ENCODE measurements around the gene YRDC.
A peak's percentile ranks its signal among the peaks of the same experiment; 100 is the strongest.
"Not testable (repeated sequence)": the region's sequence is repeated elsewhere in the genome, so short reads cannot be mapped to it uniquely, and the experiment has no call there.

Gene YRDC

DNA sequence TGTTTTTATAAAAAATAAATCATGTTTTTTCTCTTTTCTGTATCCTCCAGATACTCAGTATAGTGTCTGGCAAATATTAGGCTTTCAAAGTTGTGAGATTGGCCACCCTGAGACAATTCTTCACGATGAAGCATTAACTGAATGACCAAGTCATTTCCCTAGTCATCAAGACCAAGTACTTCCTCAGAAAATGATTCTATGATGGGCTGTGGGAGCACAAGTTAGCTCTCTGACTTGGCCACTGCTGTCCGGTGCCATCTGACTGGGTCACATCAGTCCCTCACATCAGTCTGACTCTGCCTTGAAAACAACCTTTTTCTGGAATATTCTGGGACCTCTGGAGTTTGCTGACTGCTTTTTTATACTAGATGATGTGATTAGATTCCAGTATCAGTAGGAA is 13.5 kb upstream of the YRDC start:
- DNase-seq, result no peak

DNA sequence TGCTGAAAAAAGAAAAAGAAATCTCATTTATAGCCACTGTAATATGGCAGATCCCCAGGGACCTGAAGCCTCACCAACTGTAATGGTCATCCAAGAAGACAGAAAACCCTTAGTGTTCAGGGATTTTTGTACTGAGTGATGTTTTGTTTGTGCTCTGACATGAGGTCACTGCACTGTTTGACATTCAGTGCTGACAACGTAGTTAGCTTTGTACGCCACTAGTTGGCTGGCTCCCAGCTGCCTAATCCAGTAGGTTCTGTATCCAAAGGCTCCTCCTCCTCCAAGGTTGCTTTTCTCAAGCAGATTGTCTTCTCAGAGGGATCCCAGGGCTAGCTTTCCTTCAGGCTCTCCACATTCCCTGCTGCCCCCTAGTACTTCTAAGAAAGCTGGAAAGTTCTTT is 9.5 kb upstream of the YRDC start:
- no peak for DNase-seq

GRCh38 chr1:37814252-37814651 is 6.2 kb upstream of the YRDC start:
- DNase-seq, result no peak

DNA sequence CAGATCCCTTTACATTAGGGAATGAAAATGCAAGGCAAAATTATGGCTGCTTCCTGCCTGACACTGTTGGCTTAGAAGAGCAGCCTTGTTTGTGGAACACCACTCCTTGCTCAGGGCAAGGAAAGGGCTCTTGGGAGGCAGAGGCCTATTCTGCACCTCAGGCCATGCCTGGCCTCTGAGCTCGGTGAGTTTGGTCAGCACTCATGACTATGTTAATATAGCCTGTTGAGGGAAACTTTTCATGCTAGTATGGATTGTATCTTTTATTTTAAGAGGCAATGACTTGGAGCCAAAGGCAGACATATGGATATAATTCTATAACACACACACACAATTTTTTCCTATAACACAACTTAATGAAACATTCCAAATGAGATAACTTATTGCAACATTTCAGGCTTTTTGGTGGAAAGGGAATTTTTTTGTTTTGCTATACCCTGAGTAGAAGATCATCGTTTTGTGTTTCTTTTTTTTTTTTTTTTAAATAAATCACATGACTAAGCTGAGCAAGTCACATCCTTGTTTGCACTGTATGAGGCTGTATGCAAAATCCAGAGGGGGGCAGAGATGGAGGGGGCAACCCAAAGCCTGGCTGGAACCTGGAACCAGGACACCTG is 5.6 kb upstream of the YRDC start:
- no peak for DNase-seq

DNA sequence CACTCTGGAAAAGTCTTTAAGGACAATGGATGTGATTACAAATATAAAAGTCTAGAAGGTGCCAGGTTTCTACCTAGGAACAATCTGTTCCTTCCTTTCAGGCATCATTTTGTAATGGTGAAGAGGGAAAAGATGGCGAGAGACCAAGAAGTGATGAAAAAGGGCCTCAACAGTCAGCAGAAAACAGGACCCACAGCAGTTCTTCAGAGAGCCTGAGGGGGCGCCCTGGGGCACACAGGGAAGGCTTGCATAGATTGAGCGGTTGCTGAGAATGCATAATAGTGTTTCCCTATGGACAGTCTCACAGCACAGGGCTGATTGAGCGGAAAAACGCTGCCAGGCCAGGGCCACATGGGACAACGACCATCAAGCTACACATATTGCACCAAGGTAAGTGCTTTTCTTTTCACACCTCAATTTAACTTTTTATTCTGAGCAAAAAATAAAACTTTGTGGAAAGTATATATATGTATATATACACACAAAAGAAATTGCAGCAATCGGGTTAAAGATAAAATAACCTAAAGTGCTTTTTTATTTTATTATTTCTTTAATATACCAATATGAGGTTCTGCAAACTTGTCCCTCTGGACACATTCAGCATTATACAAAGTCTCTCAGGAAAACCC is 3.1 kb upstream of the YRDC start:
- peak; percentile 67 for DNase-seq

DNA sequence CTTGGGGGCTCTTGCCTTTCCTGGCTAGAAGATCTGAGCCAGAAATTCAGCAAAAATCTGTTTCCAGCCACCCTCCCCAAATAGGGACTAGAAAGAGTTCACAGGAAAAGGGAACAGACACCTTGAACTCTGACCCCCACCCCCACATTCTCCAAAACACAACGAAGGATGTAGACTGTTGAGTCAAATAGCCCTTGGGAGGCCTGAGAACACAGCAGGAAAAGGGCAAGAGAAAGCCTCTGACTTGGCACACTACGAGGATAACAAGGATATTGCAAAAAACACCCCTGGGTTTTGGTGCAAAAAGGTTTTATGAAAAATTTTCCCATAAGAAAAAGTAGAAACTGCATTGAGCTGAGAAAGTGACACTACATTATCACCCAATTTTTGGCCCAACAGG is 1.9 kb upstream of the YRDC start:
- no peak for DNase-seq

DNA sequence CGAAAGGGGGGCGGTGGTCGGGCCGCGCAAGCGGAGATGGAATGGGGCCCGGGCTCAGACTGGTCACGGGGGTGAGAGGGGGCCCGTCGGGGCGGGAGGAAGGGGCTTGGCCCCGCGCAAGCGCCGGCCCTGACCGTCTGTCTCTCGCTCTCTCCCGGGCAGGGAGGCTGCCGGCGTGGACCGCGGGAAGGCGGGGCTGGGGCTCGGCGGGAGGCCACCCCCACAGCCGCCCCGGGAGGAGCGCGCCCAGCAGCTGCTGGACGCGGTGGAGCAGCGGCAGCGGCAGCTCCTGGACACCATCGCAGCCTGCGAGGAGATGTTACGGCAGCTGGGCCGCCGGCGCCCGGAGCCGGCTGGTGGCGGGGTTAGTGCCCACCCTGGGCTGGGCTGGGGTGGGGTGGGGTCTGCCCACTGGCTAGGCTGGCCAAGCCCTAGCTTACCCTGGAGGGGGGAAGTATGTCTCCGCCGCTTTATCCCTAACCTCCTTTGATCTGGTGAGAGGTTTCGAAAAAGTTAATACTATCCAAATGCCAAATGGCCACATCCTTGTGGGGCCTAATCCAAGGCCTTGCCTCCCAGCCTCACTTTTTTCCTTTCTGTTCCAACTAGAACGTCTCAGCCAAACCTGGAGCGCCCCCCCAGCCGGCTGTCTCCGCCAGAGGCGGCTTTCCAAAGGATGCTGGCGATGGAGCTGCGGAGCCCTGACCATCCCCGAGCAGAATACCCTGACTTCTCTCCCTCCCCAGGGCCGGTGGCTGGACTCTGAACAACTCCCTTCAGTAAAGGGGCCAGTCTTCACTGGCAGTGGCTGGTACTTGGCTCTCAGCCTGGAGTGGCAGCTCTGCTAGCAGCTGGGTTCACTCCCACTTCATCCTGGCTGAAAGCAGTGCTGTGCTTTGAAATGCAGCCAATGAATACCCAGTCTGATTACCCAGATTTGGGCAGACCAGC is 636 bp upstream of the YRDC start:
- DNase-seq, result no peak

GRCh38 chr1:37807220-37807554 is 821 bp downstream of the YRDC start:
- DNase-seq, result no peak

GRCh38 chr1:37802439-37802838 is 5.6 kb downstream of the YRDC start:
- DNase-seq, result no peak

- no peak for DNase-seq
Observed at GRCh38 chr1:37797750-37798345, 10.2 kb downstream of the YRDC start.

DNA sequence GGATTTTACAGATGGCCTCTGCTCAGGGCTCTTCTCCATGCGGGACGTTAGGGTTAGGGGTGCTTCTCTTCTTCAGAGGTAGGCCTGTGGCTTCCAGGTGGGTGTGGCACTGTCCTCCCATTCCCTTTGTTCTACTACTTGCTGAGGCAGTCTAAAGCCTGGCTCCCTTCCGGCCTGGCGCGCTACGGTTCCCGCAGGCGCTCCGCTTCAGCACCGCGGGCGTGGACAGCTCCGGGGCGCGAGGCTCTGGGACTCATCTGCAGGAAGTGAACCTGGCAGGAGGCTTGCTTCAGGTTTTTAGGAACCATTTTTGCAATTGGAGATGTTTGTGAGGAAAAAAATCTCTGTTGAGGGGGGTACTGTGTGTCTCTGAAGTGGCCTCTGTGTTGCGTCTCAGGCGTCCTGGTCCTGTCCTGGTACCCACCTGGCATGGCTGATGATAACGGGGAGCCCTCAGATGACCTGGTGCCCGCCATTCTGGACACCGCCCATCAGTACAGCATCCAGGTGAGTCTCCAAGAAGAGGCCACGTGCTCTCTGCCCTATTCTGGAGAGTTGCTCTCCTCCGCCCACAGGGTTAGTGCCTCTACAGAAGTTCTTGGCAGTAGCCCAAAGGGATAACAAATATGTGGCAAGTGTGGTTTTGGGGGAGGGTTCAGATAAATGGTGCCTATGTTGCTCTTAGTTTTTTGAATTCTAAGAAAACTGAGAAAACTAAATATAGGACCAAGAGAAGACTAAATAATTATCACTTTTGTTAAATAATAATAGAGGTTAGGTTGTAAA is 12.5 kb downstream of the YRDC start:
- DNase-seq, result peak; percentile 48

GRCh38 chr1:37794372-37795339 is 13.4 kb downstream of the YRDC start:
- no peak for DNase-seq

- peak; percentile 38 for DNase-seq
Observed at GRCh38 chr1:37793773-37794371, 14.1 kb downstream of the YRDC start, which contains the start of gene MANEAL. Gene MANEAL (plus strand): TSS chr1:37793847. CDS start chr1:37794183, 336 bp downstream.

DNA sequence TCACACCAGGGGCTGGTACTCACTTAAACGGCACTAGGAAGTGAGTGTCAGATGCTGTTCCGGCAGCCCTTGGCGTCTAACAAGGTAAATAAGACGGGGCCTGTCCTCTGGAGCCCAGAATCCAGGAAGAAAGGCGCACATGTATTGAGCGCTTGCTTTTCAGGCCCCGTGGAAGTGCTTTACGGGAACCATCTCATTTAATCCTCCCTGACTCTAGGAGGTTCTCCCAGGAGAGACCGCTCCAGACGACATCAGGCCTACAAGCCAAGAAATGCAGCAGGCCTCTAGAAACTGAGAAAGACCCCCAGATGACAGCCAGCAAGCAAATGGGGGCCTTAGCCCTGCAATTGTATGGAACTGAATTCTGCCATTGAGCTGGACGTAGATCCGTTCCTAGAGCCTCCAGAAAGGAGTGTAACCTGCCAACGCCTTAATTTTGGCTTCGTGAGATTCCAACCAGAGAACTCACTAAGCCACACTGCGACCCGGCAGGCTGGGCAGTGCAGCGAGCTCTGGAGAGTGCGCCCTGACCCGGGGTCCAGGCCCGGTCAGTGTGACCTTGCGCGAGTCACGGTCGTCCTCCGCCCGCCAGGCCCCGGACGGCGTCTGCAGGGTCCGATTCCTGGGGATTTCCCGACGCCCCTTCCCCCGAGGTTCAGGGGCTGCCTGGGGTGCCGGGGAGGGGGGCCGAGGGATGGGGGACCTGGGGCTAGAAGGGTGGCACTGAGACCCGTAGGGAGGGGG is 14.9 kb downstream of the YRDC start:
- DNase-seq, result no peak

DNA sequence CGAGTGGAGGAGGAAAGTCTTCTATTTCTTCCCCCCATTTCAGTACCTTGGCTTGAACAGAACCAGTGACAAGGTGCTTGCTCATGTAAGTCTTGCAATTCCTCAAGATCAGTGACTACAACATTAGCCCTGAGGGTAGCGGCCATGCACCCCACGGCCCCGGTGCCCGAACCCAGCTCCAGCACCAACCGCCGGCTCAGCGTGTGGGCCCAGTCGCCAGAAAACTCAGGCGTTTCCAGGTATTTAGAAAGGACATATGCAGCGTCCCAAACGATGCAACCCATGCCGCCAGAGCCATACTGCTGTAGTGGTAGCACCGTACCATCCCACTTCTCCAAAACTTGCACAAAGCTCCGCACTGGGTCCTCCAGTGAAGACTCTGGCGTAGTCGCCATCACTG is 25.5 kb downstream of the YRDC start:
- DNase-seq, result no peak

- no peak for DNase-seq
Observed at GRCh38 chr1:37778654-37779053, 29.4 kb downstream of the YRDC start.

DNA sequence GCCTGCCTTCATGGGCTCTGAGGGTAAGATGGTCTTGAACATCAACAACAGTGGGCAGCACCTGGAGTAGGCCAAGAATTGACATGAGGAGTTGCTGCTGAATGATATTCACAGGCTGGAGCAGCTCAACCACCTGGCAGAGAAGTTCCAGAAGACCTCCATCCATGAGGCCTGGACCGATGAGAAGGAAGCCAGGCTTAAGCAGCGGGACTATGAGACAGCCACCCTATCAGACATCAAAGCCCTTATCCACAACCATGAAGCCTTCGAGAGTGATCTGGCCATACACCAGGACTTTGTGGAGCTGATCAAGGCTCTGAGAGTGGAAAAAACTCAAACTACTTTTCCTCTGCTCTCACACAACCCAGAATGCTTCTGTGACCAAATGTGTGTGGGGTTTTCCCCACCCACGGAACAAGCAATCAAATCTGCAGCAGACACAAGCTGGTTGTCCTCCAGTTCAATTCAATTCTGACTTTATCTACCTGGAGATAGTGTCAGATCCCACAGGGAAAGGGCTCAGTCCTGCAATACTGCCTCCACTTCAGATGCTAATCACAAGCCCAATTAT is 31.0 kb downstream of the YRDC start:
- peak; percentile 27 for DNase-seq

DNA sequence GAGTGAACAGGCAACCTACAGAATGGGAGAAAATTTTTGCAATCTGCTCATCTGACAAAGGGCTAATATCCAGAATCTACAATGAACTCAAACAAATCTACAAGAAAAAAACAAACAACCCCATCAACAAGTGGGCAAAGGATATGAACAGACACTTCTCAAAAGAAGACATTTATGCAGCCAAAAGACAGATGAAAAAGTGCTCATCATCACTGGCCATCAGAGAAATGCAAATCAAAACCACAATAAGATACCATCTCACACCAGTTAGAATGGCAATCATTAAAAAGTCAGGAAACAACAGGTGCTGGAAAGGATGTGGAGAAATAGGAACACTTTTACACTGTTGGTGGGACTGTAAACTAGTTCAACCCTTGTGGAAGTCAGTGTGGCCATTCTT is 36.6 kb downstream of the YRDC start:
- DNase-seq, result not testable (repeated sequence)

- DNase-seq, result no peak
Observed at GRCh38 chr1:37767488-37767887, 40.5 kb downstream of the YRDC start.

Data from stimulated activated CD4-positive, alpha-beta T cell treated with anti-CD3 and anti-CD28 coated beads, Interleukin-4, amount 100 ng/mL, for 1 hour (primary cell).